K562 (cell line): ENCODE results near the gene RASIP1. TPM values are rescaled to one million over a fixed set of nuclear protein-coding genes. Genes with fewer than 3 reads are reported as not detected.

Experiments used
- CBFB ChIP-seq: sonication (generic); formaldehyde crosslinking; IDR thresholded peaks from 2 replicates; pipeline ENCODE4 v1.4.0; 2020; ENCODE audit warnings: mild to moderate bottlenecking, missing genetic modification reagents
- CBX1 ChIP-seq: sonication (generic); IDR thresholded peaks from 2 replicates; pipeline ENCODE4 v1.6.1; 2016; ENCODE audit warnings: antibody characterized with exemption, low read depth, mild to moderate bottlenecking
- CHD1 ChIP-seq: fragments of 200-600 bp; sonication (generic); IDR thresholded peaks from one replicate; pipeline ENCODE4 v1.6.1; 2012; ENCODE audit warnings: mild to moderate bottlenecking, moderate library complexity, low read length, inconsistent platforms
- DLX4 ChIP-seq: fragments of 250-450 bp; sonication (Bioruptor Pico); IDR thresholded peaks from 2 replicates; pipeline ENCODE4 v1.6.1; 2021; ENCODE audit warnings: mild to moderate bottlenecking
- HDAC2 ChIP-seq: fragments of 450-650 bp; IDR thresholded peaks from 2 replicates; pipeline ENCODE4 v1.6.1; 2016; ENCODE audit warnings: mild to moderate bottlenecking
- HOMEZ ChIP-seq: fragments of 250-450 bp; sonication (Bioruptor Pico); IDR thresholded peaks from 2 replicates; pipeline ENCODE4 v1.4.0; 2020; ENCODE audit warnings: mild to moderate bottlenecking, moderate library complexity
- MEIS2 ChIP-seq: fragments of 450-650 bp; IDR thresholded peaks from 2 replicates; pipeline ENCODE4 v1.6.1; 2014; ENCODE audit warnings: mild to moderate bottlenecking; ENCODE audit not compliant: partially characterized antibody
- PHB ChIP-seq: fragments of 250-450 bp; sonication (Bioruptor Pico); IDR thresholded peaks from 2 replicates; pipeline ENCODE4 v1.5.0; 2021
- PHF20 ChIP-seq: fragments of 450-650 bp; IDR thresholded peaks from 2 replicates; pipeline ENCODE4 v1.6.1; 2018; ENCODE audit not compliant: partially characterized antibody
- POLR3G ChIP-seq: IDR thresholded peaks from 2 replicates; pipeline ENCODE4 v1.6.1; 2011; ENCODE audit not compliant: insufficient read length, insufficient replicate concordance; ENCODE audit errors: extremely low read depth
- PTBP1 ChIP-seq: fragments of 200-400 bp; formaldehyde crosslinking; IDR thresholded peaks from 2 replicates; pipeline ENCODE4 v1.6.1; 2017; ENCODE audit warnings: low read depth, low read length
- SAFB2 ChIP-seq: fragments of 200-400 bp; formaldehyde crosslinking; IDR thresholded peaks from 2 replicates; pipeline ENCODE4 v1.6.1; 2018; ENCODE audit warnings: borderline replicate concordance, low read length, low read depth, moderate library complexity; ENCODE audit not compliant: severe bottlenecking
- SMARCE1 ChIP-seq: fragments of 450-650 bp; IDR thresholded peaks from 2 replicates; pipeline ENCODE4 v1.7.1; 2016; ENCODE audit warnings: mild to moderate bottlenecking
- TEAD1 ChIP-seq, 2 experiments: fragments of 450-650 bp in 1 of 2; sonication (generic) in 1 of 2; formaldehyde crosslinking; IDR thresholded peaks; 2 replicates each; pipeline versions ENCODE4 v1.4.0 to v1.8.0; 2020 to 2022; ENCODE audit warnings: mild to moderate bottlenecking in 2 of 2, missing genetic modification reagents in 1 of 2
- THRB ChIP-seq: fragments of 450-650 bp; formaldehyde crosslinking; conservative IDR thresholded peaks from 2 replicates; pipeline ENCODE4 v1.4.0; 2022; ENCODE audit warnings: mild to moderate bottlenecking, missing genetic modification characterization
- ZFP30 ChIP-seq: fragments of 250-450 bp; sonication (Bioruptor Pico); IDR thresholded peaks from 2 replicates; pipeline ENCODE4 v1.8.0; 2022; ENCODE audit warnings: moderate library complexity, mild to moderate bottlenecking, inconsistent platforms, borderline replicate concordance
- ZNF512 ChIP-seq: IDR thresholded peaks from 2 replicates; pipeline ENCODE4 v1.6.1; 2016; ENCODE audit warnings: missing genetic modification characterization, missing compliant biosample characterization
- polyA plus RNA-seq, 8 experiments: library from polyadenylated mRNA; depleted of rRNA in 4 of 8; stranded (reverse) in 5 of 8; unstranded in 3 of 8; fragments of >200 nt; fragmentation: Nextera tagmentation in 2 of 8; fragmentation: Illumina TruSeq in 1 of 8; extraction: Ambion mirVana in 2 of 8; extraction: Trizol in 1 of 8; gene quantifications; 2 replicates each; pipeline versions ENCODE4 v1.2.1 to v1.2.3, GENCODE V29; 2011 to 2014; ENCODE audit warnings: inconsistent platforms in 1 of 8, missing spikeins in 1 of 8
- total RNA-seq, 7 experiments: library from RNA; depleted of rRNA in 6 of 7; stranded (reverse); fragments of >200 nt in 6 of 7; fragmentation: Illumina TruSeq in 2 of 7; extraction: Trizol in 2 of 7; gene quantifications; 2 replicates each; pipeline versions ENCODE4 v1.2.1 to v1.2.3, GENCODE V29; 2011 to 2021; ENCODE audit warnings: low replicate concordance in 1 of 7
- TF ChIP-seq, protein P1 (sequence below), 2 experiments: fragments of 450-650 bp in 1 of 2; IDR thresholded peaks; 2 replicates each; pipeline ENCODE4 v1.6.1; 2011 to 2017; ENCODE audit warnings: low read depth in 2 of 2, antibody characterized with exemption in 1 of 2, borderline replicate concordance in 1 of 2, low read length in 1 of 2, mild to moderate bottlenecking in 1 of 2, mixed read lengths in 1 of 2; ENCODE audit not compliant: control insufficient read depth in 1 of 2

The RASIP1 gene
- total and polyA plus RNA-seq, 9 of the 15 experiments (the other 6 are each of a cell fraction or from before 2014, with no cell fraction given): 0.20 to 4.7 (median 1.5) TPM

GRCh38 chr19:48741129-48741999 is 954 bp upstream of the RASIP1 start (continued):
- TF ChIP-seq POLR3G (no peak), CHD1 (peak; percentile 45), ZNF512 (no peak), PTBP1 (no peak), PHF20 (no peak), DLX4 (CRISPR knock-in tag) (no peak), THRB (CRISPR knock-in tag) (0 out of 2 replicates have a peak, but pooled peaks have one; percentile 74), PHB (CRISPR knock-in tag) (no peak), TEAD1 (CRISPR knock-in tag; IDR thresholded peaks at IDR 0.05) (no peak), CBFB (CRISPR knock-in tag) (0 out of 2 replicates have a peak, but pooled peaks have one; percentile 39), CBX1 (no peak), HOMEZ (CRISPR knock-in tag) (no peak), ZFP30 (CRISPR knock-in tag) (no peak), MEIS2 (peak; percentile 32), HDAC2 (0 out of 2 replicates have a peak, but pooled peaks have one; percentile 45), SAFB2 (no peak), SMARCE1 (peak; percentile 74)
- TF ChIP-seq, protein P1, sequence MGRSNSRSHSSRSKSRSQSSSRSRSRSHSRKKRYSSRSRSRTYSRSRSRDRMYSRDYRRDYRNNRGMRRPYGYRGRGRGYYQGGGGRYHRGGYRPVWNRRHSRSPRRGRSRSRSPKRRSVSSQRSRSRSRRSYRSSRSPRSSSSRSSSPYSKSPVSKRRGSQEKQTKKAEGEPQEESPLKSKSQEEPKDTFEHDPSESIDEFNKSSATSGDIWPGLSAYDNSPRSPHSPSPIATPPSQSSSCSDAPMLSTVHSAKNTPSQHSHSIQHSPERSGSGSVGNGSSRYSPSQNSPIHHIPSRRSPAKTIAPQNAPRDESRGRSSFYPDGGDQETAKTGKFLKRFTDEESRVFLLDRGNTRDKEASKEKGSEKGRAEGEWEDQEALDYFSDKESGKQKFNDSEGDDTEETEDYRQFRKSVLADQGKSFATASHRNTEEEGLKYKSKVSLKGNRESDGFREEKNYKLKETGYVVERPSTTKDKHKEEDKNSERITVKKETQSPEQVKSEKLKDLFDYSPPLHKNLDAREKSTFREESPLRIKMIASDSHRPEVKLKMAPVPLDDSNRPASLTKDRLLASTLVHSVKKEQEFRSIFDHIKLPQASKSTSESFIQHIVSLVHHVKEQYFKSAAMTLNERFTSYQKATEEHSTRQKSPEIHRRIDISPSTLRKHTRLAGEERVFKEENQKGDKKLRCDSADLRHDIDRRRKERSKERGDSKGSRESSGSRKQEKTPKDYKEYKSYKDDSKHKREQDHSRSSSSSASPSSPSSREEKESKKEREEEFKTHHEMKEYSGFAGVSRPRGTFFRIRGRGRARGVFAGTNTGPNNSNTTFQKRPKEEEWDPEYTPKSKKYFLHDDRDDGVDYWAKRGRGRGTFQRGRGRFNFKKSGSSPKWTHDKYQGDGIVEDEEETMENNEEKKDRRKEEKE (IDR thresholded peaks at IDR 0.05; ENCODE audit: borderline replicate concordance in 1 of 2, control insufficient read depth in 1 of 2, low read depth in 2 of 2, low read length in 1 of 2): no peak
